Fibroblast of peridontal ligament (primary cell): ENCODE data around the gene DENND1A.

Experiments used
- DNase-seq: peaks from one replicate; pipeline ENCODE4 v3.0.0-alpha.2; 2010; ENCODE audit errors: extremely low read depth

The DENND1A gene

GRCh38 chr9:123865226-123866000 is 64.5 kb downstream of the DENND1A start:
- no peak for DNase-seq

- no peak for DNase-seq
Observed at GRCh38 chr9:123864251-123864650, 65.7 kb downstream of the DENND1A start.

GRCh38 chr9:123863164-123863855 is 66.6 kb downstream of the DENND1A start:
- peak; percentile 81 for DNase-seq

GRCh38 chr9:123861756-123862120 is 68.2 kb downstream of the DENND1A start:
- DNase-seq, result no peak

GRCh38 chr9:123861086-123861755 is 68.7 kb downstream of the DENND1A start:
- DNase-seq, result no peak

- no peak for DNase-seq
Observed at GRCh38 chr9:123860603-123861002, 69.3 kb downstream of the DENND1A start.

GRCh38 chr9:123852403-123852802 is 77.5 kb downstream of the DENND1A start:
- DNase-seq, result no peak

GRCh38 chr9:123851851-123852250 is 78.1 kb downstream of the DENND1A start:
- DNase-seq, result no peak

GRCh38 chr9:123848447-123849085 is 81.4 kb downstream of the DENND1A start:
- no peak for DNase-seq

- DNase-seq, result no peak
Observed at GRCh38 chr9:123846966-123847365, 83.0 kb downstream of the DENND1A start.

GRCh38 chr9:123843703-123844102 is 86.2 kb downstream of the DENND1A start:
- no peak for DNase-seq

- DNase-seq, result no peak
Observed at GRCh38 chr9:123835821-123836220, 94.1 kb downstream of the DENND1A start.

- peak; percentile 17 for DNase-seq
Observed at GRCh38 chr9:123834889-123835562, 94.9 kb downstream of the DENND1A start.

GRCh38 chr9:123834218-123834888 is 95.6 kb downstream of the DENND1A start:
- peak; percentile 4 for DNase-seq

GRCh38 chr9:123832858-123833650 is 96.9 kb downstream of the DENND1A start:
- DNase-seq, result no peak

GRCh38 chr9:123832176-123832575 is 97.8 kb downstream of the DENND1A start:
- no peak for DNase-seq

GRCh38 chr9:123828449-123828848 is 101.5 kb downstream of the DENND1A start:
- DNase-seq, result no peak

GRCh38 chr9:123825342-123826060 is 104.4 kb downstream of the DENND1A start:
- no peak for DNase-seq

- DNase-seq, result no peak
Observed at GRCh38 chr9:123823194-123823947, 106.6 kb downstream of the DENND1A start.
